Measurements from ENCODE around the gene HS1BP3.

- TF ChIP-seq EP300 (IDR thresholded peaks at IDR 0.05) (no peak), MAX (IDR thresholded peaks at IDR 0.05) (no peak), SMC3 (IDR thresholded peaks at IDR 0.05) (no peak), CTCF (IDR thresholded peaks at IDR 0.05) (no peak), JUNB (IDR thresholded peaks at IDR 0.05) (no peak), RNF2 (IDR thresholded peaks at IDR 0.05; ENCODE audit: borderline replicate concordance, low read depth) (no peak), TP53 (CRISPR knock-in tag; IDR thresholded peaks at IDR 0.05) (no peak), MAFK (IDR thresholded peaks at IDR 0.05; ENCODE audit: partially characterized antibody) (no peak)
Observed at GRCh38 chr2:20649976-20650375, 922 bp downstream of the HS1BP3 start.

Measured in A549 (cell line).